ENCODE measurements around the gene SRSF10. TPM values are rescaled to one million over a fixed set of nuclear protein-coding genes. Genes with fewer than 3 reads are reported as not detected.
"Not testable (repeated sequence)": the region's sequence is repeated elsewhere in the genome, so short reads cannot be mapped to it uniquely, and the experiment has no call there.

The SRSF10 gene
- total RNA-seq, 1 donor from 2014 or later: 192 TPM

DNA sequence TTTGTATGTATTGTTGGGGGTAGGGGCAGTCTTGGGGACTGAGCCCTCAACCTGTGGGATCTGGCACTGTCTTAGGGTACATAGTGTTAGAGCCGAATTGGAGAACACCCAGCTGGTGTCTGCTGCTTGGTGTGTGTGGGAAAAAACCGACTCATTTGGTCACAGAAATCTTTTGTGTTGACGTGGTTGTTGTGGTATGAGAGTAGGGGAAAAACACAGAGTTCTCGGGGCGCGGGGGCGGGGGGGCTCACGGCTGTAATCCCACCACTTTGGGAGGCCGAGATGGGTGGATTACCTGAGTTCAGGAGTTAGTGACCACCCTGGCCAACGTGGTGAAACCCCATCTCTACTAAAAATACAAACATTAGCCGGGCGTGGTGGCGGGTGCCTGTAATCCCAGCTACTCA is 15.3 kb upstream of the SRSF10 start:
- Mint-ChIP-seq H3K36me3 (ENCODE audit: low read depth) (no peaks in the 10 kb centered on the region), H3K27me3 (no peaks in the 10 kb centered on the region), H3K4me3 (no peak overlapping the region), H3K27ac (no peak overlapping the region), H3K9me3 (no peaks in the 10 kb centered on the region), H3K4me1 (peaks cover 12% of the 10 kb centered on the region)
- DNase-seq (no peak), ATAC-seq (ENCODE audit: low read depth) (no peak)
- POLR2A ChIA-PET: interaction anchor here (0.6 kb wide), 1 partner anchor 16 kb away, joined by 4 read pairs; no protein-coding TSS in a partner anchor
- CTCF ChIA-PET: no interaction called here
- intact Hi-C loops (cut with micrococcal nuclease): no loop called here
- no peak for TF ChIP-seq CTCF (IDR thresholded peaks at IDR 0.05)

GRCh38 chr1:23992011-23992410 is 11.9 kb upstream of the SRSF10 start:
- POLR2A ChIA-PET: interaction anchor here (0.7 kb wide), 1 partner anchor 30 kb away, joined by 4 read pairs; no protein-coding TSS in a partner anchor
- DNase-seq; ATAC-seq (ENCODE audit: low read depth); H3K27me3 Mint-ChIP-seq; H3K4me3 Mint-ChIP-seq; H3K36me3 Mint-ChIP-seq (ENCODE audit: low read depth); intact Hi-C loops (cut with micrococcal nuclease); CTCF ChIA-PET; H3K9me3 Mint-ChIP-seq; H3K27ac Mint-ChIP-seq: not testable (repeated sequence)
- H3K4me1 Mint-ChIP-seq: peaks cover 12% of the 10 kb centered on the region

DNA sequence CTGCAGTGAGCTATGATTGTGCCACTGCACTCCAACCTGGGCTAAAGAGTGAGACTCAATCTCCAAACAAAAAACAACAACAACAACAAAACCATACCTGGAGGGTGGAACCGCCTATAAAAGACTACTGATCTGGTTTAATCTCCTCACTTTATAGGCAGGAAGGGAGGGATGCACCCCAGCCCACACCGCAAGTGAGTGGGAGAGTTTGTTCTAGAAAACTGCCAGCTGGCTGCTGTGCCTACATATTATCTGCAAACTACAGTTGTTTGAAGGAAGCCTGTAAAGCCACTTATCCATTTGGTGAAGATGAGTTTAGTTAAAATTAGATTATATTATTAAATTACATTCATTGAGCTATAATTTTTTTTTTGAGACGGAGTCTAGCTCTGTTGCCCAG is 9.1 kb upstream of the SRSF10 start:
- H3K4me1 Mint-ChIP-seq: peaks cover 12% of the 10 kb centered on the region
- intact Hi-C loops (cut with micrococcal nuclease): loop anchor here (10.0 kb wide), 1 partner anchor 206 kb away; no protein-coding TSS in a partner anchor
- no peaks in the 10 kb centered on the region for H3K36me3 Mint-ChIP-seq (ENCODE audit: low read depth)
- DNase-seq (no peak), ATAC-seq (ENCODE audit: low read depth) (no peak)
- no peak for TF ChIP-seq CTCF (IDR thresholded peaks at IDR 0.05)
- no peak overlapping the region for H3K27ac Mint-ChIP-seq
- H3K27me3 Mint-ChIP-seq: no peaks in the 10 kb centered on the region
- ChIA-PET CTCF (no interaction called here), POLR2A (interaction anchor here (1.0 kb wide), 1 partner anchor 9 kb away, joined by 4 read pairs; the partner anchor contains the start of gene SRSF10)
- no peak overlapping the region for H3K4me3 Mint-ChIP-seq
- no peaks in the 10 kb centered on the region for H3K9me3 Mint-ChIP-seq

GRCh38 chr1:23987038-23987437 is 6.9 kb upstream of the SRSF10 start:
- POLR2A ChIA-PET; DNase-seq; CTCF ChIA-PET; H3K4me3 Mint-ChIP-seq; ATAC-seq (ENCODE audit: low read depth); H3K9me3 Mint-ChIP-seq; H3K36me3 Mint-ChIP-seq (ENCODE audit: low read depth); H3K27ac Mint-ChIP-seq; H3K27me3 Mint-ChIP-seq: not testable (repeated sequence)
- H3K4me1 Mint-ChIP-seq: peaks cover 12% of the 10 kb centered on the region
- intact Hi-C loops (cut with micrococcal nuclease): loop anchor here (10.0 kb wide), 1 partner anchor 208 kb away; no protein-coding TSS in a partner anchor

- ChIA-PET POLR2A (interaction anchor here (0.6 kb wide), 1 partner anchor 159 kb away, joined by 4 read pairs; the partner anchor contains the start of gene HMGCL), CTCF (no interaction called here)
- Mint-ChIP-seq H3K36me3 (ENCODE audit: low read depth) (peaks cover 5% of the 10 kb centered on the region), H3K4me1 (peaks cover 13% of the 10 kb centered on the region), H3K27me3 (no peaks in the 10 kb centered on the region), H3K27ac (no peak overlapping the region), H3K9me3 (no peaks in the 10 kb centered on the region), H3K4me3 (no peak overlapping the region)
- no peak for TF ChIP-seq CTCF (IDR thresholded peaks at IDR 0.05)
- DNase-seq: no peak
- intact Hi-C loops (cut with micrococcal nuclease): loop anchor here (10.0 kb wide), 1 partner anchor 210 kb away; no protein-coding TSS in a partner anchor
- no peak for ATAC-seq (ENCODE audit: low read depth)
These were observed 4.5 kb upstream of the SRSF10 start for GRCh38 chr1:23984417-23985186.

- CTCF ChIA-PET: interaction anchor here (0.6 to 1.6 kb wide), 2 partner anchors 15 to 16 kb away, joined by 3 read pairs; no protein-coding TSS in a partner anchor
- intact Hi-C loops (cut with micrococcal nuclease): loop anchor here (1.0 to 10.0 kb wide), 5 partner anchors 21 to 214 kb away; partner anchors contain the start of genes GALE and PNRC2
- POLR2A ChIA-PET: interaction anchor here (0.6 to 4.7 kb wide), 23 partner anchors 9 to 767 kb away, joined by 3 to 73 read pairs (median 5); partner anchors contain the start of genes CNR2, HMGCL, IFNLR1 and LYPLA2
- ATAC-seq (ENCODE audit: low read depth) (peak; percentile 16), DNase-seq (peak; percentile 31)
- no peaks in the 10 kb centered on the region for H3K27me3 Mint-ChIP-seq
- H3K27ac Mint-ChIP-seq: peak overlapping the region; percentile 95
- H3K4me1 Mint-ChIP-seq: peaks cover 51% of the 10 kb centered on the region
- no peaks in the 10 kb centered on the region for H3K9me3 Mint-ChIP-seq
- TF ChIP-seq CTCF (IDR thresholded peaks at IDR 0.05): no peak
- H3K36me3 Mint-ChIP-seq (ENCODE audit: low read depth): peaks cover 31% of the 10 kb centered on the region
- H3K4me3 Mint-ChIP-seq: peak overlapping the region; percentile 96
These were observed 572 bp upstream of the SRSF10 start for GRCh38 chr1:23980728-23981070.
